ENCODE results near the gene GLB1L2. TPM values are rescaled to one million over a fixed set of nuclear protein-coding genes. Genes with fewer than 3 reads are reported as not detected.
A peak's percentile ranks its signal among the peaks of the same experiment; 100 is the strongest.

Gene GLB1L2
- total RNA-seq, 1 donor from 2014 or later = 4.2 TPM

DNA sequence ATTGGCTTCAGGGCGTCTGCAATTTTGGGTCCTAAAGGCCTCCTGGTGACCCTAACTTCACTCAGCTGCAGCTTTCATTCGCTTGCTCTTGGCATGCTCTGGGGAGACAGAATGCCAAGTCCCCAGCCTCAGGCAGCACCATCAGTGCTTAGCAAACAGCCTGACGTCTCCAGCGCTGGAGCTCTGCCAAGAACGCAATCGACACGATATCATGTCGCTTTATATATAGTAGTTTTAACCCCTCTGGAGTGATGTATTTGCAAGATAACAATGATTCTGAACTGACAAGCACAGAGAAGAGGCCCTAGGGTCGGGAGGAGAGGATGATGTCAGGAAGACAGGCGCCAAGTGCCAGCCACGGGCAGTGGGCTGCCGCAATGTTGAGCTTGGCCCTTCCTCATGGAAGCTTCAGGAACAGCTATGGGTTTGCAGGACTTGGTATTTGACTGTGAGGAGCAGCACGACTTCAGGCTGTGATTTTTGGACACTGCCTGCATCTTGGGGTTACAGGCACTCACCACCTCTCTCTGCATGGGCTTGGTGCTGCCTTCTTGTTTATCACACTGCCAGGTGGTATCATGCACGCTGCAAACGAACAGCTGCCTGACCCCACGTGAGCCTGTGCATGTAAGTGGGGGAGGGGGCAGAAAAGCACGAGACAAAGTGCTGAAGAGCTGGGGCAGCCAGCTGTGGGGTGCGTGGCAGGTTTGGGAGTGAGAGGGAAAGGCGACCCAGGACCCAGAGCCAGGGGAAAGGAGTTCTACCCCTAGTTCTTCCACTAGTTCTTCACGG lies 54.2 kb downstream of the GLB1L2 start:
- no peak for DNase-seq (ENCODE audit: low read depth)

DNA sequence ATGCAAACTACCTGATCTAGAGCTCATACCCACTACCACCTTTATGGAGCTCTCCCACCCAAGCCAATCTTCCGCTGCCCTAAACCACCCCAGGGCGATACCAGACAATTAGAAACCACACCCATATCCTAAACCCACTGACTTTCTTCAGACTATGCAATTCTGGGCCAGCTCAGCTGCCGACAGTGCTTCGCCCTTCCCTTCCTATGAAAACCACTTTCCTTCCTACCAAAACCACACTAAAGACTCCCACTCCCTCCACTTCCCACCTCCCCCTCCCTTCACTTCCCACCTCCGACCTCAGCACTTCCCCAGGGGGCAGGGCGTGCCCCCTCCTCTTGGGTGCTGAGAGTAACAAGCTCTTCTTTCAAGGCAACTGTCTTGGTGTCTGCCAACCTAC lies 55.2 kb downstream of the GLB1L2 start:
- no peak for DNase-seq (ENCODE audit: low read depth)

DNA sequence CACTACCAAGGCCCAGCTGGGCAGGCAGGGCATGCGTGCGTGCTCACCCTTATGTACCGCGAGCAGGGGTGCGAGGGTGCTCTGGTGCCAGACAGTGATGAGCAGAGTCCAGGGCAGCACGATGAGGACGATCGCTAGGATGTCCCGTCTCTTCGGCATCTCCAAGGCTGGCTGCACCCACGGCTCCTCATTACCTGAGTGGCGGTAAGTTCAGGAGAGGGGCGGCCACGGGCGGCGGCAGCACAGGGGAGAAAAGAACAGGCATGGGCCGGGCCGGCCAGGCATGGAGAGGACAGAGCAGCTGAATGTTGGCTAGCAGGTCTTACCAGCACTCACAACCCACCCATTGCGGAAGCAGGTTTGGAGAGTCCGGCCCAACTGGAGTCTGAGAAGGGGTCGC lies 55.7 kb downstream of the GLB1L2 start:
- DNase-seq (ENCODE audit: low read depth) = no peak

DNA sequence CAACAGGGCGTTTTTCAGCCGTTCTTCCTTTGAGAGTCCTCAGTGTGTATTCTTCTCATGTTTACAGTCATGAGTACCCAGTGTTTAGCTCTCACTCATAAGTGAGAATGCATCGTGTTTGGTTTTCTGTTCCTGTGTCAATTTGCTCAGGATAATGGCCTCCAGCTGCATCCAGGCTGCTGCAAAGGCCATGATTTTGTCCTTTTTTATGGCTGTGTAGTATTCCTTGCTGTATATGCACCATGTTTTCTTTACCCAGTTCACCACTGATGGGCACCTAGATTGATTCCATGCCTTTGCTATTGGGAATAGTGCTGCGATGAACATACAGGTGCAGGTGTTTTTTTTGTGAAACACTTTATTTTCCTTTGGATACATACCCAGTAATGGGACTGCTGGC lies 56.8 kb downstream of the GLB1L2 start:
- no peak for DNase-seq (ENCODE audit: low read depth)

DNA sequence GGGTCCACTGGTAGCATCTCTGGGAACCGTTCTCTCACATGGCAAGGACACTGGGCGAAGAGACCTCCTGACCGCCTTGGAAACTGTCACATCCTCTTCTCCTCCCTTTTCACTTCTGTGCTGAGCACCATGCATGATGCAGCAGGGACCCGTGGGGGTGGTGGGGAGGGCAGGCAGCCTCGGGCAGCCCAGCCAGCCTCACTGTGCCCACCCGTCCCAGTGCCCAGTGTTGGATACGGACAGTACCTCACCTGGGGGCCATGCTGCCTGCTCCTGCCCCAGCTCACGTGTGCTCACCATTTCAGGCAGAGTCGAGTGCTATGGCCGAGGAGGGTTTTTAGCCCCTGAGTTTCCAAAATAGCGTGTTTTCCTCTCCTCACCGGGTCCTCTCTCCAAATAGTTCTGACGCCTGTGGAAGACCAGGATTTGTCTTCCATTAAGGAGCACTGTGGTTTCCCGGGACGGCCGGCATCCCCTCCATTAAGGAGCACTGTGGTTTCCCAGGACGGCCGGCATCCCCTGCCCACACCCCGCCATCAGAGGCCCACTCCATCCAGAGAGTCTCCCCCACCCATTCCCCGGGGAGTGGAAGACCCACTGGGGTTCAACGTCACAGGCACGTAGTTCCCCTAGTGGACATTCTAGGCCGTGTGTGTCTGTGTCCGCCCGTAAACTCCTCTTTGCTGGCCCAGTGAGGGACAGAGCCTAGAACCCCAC lies 57.8 kb downstream of the GLB1L2 start:
- DNase-seq (ENCODE audit: low read depth) = no peak

DNA sequence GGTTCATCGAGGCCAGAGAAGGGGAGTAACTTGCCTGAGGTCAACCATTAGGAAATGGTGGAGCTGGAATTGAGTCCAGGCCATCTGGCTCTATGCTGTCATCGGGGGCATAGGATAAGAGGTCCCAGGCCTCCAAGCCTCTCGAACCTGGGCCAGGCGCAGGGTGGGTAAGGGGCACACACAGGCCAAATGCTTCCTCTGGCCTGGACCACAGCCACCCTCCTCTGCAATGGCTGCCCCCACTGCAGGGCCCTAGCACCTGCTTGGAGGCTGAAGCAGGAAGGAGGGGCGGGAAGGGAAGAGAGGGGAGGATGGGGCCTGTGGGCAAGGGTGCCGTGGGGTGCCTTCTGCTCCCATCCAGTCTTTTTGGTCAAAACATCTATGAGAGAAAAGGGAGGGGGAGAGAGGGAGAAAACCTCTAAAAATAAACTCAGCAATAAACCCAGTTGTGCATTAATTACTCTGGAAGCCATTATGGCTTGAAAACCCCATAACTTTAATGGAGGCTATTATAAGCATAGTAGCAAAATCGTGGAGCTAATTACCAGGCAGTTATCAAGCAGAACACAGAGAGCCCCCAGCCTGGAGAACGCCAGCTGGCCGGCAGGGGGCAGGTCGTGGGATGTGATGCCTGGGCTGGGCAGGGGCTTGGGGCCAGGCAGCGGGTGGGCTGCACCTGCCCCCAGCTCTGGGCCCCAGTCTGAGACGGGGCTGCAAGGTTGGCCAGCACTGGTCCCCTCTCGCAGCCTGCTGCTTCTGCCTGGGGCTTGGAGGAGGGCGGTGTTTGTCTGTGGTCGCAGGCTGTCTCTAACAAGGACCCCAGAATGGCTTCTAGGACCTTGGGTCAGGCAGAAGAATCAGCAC lies 59.1 kb downstream of the GLB1L2 start:
- DNase-seq (ENCODE audit: low read depth) = no peak

DNA sequence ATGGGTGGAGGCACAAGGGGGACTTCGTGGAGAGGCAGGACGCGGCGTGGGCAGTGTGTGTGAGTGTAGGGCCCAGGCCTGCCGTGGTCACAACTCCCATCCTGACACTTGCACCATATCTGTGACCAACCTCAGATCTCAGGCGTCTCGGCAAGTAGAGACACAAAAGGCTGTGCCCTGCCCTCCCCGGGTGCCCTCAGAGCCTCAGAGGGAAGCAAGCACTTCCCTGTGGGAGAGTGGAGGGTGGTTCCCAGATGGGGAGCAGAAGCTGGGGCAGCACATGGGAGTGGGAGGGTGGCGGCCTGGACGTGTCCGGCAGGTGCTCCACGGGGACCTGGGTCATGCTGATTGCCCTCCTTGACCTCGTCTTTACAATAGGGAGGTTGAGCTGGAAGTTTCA lies 59.9 kb downstream of the GLB1L2 start:
- no peak for DNase-seq (ENCODE audit: low read depth)

DNA sequence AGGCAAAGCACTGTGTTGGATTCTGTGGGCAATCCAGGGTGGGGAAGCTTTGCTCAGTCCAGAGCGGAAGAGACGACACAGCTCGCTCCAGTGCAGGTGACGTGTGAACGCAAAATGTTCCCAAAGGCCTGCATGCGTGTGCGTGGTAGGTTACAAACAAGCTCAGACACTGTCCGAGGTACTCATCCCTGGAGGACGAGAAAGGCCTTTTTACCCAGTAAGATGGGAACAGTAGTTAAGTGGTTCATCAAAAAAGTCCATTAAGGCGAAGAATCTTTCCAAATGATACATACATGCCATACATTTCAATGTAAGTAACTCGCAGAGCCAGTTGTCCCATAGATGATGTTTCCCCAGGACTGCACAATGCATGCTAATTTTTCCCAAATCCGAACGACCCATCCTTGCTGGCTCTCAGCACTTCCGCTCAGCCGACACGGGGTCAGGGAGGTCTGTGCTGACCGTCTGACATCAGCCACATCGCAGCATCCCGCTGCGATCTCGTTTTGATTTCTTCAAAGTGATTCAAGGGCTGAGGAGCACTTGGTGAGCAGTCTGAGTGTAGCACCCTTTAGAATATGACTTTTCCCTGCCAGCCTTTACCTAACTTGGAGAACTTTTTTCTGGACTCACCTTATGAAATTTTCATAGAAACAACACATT lies 61.3 kb downstream of the GLB1L2 start:
- DNase-seq (ENCODE audit: low read depth) = no peak

DNA sequence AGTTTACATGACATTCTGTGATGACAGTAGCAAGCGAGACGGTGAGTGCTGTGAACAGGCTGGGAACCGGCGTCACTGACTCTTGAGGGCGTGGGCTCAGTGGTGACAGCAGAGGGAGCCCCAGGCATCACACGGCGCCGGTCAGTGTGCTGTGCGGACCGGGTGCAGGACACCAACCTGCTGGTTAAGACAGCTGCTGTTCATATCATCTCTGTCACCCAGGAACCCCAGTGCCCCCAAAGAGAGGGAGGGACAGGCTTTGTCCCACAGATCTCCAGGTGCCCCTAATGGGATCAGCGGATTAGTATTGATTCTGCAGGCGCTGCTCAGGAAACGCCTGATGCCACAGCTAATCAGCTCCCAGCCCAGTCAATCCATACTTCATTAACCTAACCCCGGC lies 61.9 kb downstream of the GLB1L2 start:
- DNase-seq (ENCODE audit: low read depth) = no peak

DNA sequence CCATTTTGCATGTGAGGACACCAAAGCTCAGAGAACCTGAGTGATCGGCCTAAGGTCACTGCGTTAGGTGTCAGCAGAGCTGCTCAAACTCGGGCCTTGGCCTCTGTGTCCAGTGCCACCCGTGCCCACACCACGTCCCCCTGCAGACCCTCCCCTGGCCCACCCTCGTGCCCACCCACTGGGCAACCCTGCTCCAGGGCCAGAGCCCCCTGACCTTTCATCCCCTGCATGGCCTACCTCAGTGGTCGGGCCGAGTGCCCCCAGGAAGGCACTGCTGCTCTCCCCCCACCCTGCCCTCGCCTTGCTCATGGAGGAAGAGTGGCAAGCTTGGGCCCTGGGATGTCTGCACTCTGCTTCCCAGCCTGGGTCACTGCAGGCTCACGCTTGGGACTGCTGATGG lies 62.5 kb downstream of the GLB1L2 start:
- no peak for DNase-seq (ENCODE audit: low read depth)

DNA sequence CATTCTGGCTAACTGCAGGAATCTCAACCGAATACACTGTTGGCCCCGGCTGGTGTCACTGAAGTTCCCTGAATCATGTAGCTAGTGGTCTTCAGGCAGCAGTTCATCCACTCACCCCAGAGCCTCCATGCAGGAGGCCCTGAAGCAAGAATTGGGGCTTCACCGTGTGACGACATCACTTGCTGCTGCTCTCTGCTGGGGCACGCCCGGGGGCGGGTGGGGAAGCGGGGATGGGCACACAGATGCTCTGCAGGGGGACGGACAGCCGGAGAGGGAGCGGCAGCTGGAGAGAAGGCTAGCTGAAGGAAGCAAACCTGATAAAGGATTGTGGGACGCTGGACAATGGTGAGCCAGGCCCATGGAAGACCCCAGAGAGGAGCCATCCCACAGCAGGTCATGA lies 63.2 kb downstream of the GLB1L2 start:
- no peak for DNase-seq (ENCODE audit: low read depth)

DNA sequence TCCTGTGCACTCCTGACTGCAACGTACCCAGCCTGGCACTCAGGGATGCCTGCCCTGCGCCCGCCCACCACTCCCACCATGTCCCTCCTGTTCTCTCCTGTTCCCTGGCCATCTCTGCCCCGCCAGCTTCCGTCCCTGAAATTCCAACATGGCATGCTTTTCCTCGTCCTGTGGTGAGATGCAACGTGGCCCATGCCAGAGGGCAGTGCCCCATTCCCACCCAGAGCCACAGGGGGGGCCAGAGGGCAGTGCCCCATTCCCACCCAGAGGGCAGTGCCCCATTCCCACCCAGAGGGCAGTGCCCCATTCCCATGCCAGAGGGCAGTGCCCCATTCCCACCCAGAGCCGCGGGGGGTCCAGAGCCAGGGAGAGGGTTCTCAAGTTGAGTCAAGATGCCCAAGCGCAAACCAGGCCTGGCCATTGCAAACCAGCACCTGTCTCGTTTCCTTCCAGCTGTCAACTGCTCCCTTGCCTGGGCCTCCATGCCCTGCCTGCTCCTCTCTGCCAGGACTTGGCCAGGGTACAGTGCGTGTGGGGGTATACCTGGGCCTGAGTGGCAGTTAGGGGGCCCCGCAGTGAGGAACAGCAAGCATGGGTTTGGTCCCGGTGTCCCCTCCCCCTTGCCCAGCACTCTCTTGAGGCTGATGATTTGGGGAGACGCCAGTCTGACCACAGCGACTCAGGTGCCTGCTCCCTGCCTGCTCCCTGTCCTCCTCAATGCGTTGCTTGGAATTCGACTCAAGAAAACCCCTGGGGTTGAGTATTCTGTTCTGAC lies 65.7 kb downstream of the GLB1L2 start:
- DNase-seq (ENCODE audit: low read depth) = no peak

DNA sequence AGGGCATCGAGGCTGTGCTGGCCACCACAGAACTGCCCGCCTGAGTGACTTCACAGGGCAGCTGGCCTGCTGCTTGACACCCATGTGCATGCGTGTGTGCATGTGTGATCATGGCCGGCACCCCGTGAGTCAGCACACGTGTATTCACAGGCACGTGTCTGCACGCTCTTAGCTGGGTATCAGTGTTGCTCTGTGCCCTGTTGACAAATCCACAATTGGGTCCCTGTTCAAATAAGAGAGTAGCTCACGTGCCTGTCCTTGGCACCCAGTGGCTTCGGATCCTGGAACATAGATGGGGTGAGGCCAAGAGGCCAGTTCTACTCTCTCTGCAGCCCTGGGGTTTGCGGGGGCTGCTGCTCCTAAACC lies 66.3 kb downstream of the GLB1L2 start:
- no peak for DNase-seq (ENCODE audit: low read depth)

DNA sequence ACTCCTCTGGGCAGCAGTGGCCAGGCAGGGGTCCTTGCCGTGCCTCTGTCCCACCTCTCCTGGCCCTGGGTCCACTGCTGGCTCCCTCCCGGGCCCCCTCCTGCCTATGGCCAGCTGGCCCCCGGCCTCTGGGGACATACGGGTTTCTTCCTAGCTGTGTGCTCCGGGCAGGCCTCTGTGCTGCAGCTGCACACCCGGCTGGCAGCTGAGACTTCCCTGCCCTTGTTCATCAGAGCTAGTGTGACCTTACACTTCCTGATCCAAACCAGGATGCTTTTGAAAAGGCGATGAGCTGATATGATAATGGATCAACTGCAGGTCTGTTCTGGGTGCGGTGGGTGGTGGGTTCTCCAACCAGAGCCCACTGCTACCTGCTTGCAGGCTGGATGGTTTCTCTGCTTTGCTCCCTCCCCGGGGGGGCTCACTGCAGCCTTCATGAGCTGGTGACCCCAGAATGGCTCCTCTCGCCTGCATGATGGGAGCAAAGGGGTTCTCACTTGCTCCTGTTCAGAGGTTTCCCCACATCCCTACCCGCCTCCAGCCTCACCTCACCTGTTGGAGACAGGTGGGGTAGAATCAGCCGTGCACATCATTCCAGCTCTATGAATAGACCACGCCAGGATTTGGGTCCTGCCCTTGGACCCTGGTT lies 67.0 kb downstream of the GLB1L2 start:
- no peak for DNase-seq (ENCODE audit: low read depth)

DNA sequence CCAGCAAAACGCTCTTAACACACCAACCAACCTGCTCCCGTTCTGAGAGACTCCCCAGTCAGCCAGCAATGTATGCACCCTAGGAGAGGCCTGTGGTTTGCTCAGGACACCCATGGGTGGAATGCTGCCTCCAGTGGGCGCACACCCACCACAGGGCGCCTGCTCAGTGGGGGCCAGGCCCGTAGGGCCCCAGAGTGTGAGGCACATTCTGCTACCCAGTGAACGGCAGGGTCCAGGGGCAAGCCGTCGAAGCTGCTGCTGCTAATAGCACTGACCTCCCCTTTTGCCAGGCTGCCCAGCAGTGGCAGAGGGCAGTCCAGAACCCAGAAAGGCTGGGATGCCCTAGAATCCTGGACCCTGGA lies 67.5 kb downstream of the GLB1L2 start:
- DNase-seq (ENCODE audit: low read depth) = no peak

DNA sequence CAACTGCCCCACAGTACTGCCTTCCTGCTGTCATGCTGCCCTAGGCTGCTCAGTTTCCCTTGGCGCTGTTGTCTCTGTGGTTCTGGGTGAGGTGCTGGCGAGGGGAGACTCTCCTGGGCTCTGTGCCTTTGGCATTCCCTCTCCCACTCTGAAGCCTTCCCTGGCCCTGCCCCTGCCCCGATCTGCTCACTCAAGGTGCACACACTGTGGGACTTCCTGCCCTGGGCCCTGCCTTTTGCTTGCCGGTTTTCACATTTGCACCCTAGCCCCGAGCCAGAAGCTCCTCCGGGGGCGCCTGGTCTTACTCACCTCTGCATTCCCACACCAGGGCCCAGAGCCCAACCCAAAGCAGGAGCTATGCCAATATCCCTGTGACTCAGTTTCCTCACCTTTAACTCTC lies 68.2 kb downstream of the GLB1L2 start:
- DNase-seq (ENCODE audit: low read depth) = no peak

DNA sequence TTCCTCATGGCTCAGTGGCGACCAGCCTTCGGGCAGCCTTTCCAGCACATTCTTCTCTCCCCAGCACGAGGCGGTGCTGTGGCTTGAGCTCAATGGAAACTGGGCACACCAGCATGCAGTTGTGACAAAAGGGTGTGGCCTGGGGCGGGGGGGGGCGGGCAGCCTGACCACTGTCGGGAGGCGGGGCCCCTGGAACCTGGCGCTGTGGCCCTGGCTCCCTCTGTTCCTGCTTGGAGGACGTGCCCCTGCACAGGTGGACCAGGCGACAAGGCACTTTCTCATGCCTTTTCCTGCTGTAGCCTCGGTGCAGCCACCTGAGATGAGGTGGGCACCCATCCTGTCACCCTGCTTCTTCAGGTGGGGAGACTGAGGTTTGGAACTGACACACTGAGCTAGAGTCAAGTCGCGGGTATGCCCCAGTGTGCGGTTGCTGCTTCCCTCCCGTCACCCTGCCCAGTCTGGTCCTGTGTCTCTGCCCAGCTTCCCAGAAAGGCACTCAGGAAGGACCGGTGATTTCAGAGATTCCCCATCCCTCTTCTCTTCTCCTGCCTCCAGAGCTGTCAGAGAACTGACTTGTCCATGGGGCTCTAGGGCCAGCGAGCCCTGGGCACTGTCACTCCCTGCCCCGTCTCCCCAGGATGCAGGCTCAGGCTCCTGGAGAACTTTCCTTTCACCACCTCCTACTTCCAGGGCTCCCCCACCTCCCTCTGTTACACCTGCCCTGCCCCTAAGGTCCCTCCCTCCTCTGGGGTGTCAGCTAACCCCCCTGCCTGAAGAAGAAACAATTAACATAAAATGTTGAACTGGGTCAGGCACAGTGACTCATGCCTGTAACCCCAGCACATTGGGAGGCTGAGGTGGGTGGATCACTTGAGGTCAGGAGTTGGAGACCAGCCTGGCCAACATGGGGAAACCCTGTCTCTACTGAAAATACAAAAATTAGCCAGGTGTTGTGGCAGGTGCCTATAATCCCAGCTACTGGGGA lies 70.3 kb downstream of the GLB1L2 start:
- peak; percentile 19 for DNase-seq (ENCODE audit: low read depth)

DNA sequence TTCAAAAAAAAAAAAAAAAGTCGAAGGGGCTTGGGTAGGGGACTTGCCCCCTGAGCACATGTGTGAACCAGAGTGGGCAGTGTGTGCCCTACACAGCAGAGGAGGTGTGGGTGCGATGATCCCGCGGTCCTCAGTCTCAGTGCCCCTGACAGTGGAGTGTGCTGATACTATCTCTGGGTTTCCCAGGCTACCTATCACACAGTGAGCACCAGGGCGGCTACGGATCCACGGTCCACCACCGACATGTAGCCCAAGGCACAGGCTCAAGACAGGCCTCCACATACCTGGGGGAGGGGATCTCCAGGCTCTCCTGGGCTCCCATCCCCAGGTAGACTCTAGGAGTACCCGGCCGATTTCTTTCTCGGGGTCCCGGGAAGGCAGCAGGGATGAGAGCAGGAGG lies 71.1 kb downstream of the GLB1L2 start:
- no peak for DNase-seq (ENCODE audit: low read depth)

DNA sequence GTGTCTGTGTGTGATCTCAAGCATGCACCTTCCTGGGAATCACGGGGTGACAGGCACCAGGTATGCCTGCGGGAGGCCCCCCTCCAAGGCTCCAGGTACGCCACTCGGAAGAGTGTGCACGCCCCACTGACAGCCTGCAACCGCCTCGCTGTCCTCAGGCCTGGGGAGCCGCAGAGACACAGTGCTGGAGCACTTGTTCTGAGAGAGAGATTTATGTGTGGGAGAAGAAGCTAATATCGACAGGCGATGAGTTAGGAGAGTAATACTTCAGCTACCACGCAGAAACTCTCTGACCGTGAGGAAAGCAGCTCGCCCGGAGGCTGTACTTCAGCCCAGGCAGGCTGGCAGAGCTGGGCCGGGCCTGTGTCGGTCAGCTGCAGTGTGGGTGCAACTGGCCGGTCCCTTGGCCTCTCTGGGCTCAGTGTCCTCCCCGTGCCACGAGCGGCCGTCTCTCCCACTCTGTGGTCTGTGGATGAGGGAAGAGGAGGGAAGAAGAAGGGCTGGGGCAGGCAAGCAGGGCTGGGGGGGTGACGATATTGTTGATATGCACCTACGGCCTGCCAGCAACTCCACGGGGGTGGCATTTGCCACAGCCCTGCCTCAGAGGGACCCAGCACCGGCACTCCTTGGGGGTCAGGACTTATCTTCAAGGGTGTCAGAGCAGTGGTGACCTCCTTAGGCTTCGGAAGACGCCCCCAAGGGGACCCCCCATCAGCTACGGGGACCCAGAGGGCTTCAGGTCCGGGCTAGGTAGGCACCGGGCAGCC lies 73.0 kb downstream of the GLB1L2 start:
- DNase-seq (ENCODE audit: low read depth) = no peak

All from renal cortical epithelial cell (primary cell).